H1 (cell line): Measurements from ENCODE around the gene GNG14. TPM values are rescaled to one million over a fixed set of nuclear protein-coding genes. Genes with fewer than 3 reads are reported as not detected.
A peak's percentile ranks its signal among the peaks of the same experiment; 100 is the strongest.

ENCODE experiments used
- CTCF ChIA-PET: fragments of 300-600 bp; sonication (Branson Sonifier 250); formaldehyde crosslinking; loops from one replicate; lab custom pipeline; 2021; ENCODE audit not compliant: partially characterized antibody; lab: Charles Lee
- POLR2A ChIA-PET: fragments of 300-600 bp; sonication (Branson Sonifier 250); formaldehyde crosslinking; loops from one replicate; lab custom pipeline; 2021; ENCODE audit warnings: inconsistent platforms; ENCODE audit not compliant: partially characterized antibody; lab: Charles Lee
- DNase-seq, 2 experiments: peaks; one replicate each; pipeline versions ENCODE4 v3.0.0 to v3.0.0-alpha.2; 2010 to 2022; ENCODE audit warnings: low spot score in 2 of 2, low read depth in 1 of 2, mixed read lengths in 1 of 2
- FAIRE-seq: peaks from 2 replicates; lab custom pipeline; 2011; peaks lifted over from hg19 to GRCh38; lab: Jason Lieb, UNC
- H2AFZ ChIP-seq: 2 replicates; pipeline ENCODE4 v1.8.1; 2012; ENCODE audit warnings: low read length, inconsistent platforms
- H2AK5ac ChIP-seq: 2 replicates; pipeline ENCODE4 v1.6.1; 2013; ENCODE audit warnings: low read depth, low read length
- H2BK120ac ChIP-seq: replicated peaks from 2 replicates; pipeline ENCODE3; 2013; ENCODE audit warnings: low read depth, low read length, inconsistent platforms
- H2BK12ac ChIP-seq: 2 replicates; pipeline ENCODE4 v1.6.1; 2013; ENCODE audit warnings: low read depth, low read length
- H2BK15ac ChIP-seq: 2 replicates; pipeline ENCODE4 v1.6.1; 2013; ENCODE audit warnings: low read length
- H2BK20ac ChIP-seq: 2 replicates; pipeline ENCODE4 v1.6.1; 2013; ENCODE audit warnings: low read length
- H2BK5ac ChIP-seq: 2 replicates; pipeline ENCODE4 v1.6.1; 2013; ENCODE audit warnings: low read depth, low read length
- H3K14ac ChIP-seq: 2 replicates; pipeline ENCODE4 v1.6.1; 2013; ENCODE audit warnings: inconsistent platforms; ENCODE audit not compliant: insufficient read length
- H3K18ac ChIP-seq: 2 replicates; pipeline ENCODE4 v1.6.1; 2013; ENCODE audit warnings: low read length; ENCODE audit errors: extremely low read depth
- H3K23ac ChIP-seq: 2 replicates; pipeline ENCODE4 v1.6.1; 2013; ENCODE audit warnings: inconsistent platforms; ENCODE audit not compliant: insufficient read length
- H3K23me2 ChIP-seq: 2 replicates; pipeline ENCODE4 v1.6.1; 2013; ENCODE audit warnings: low read depth, low read length
- H3K27ac ChIP-seq: 2 replicates; pipeline ENCODE4 v1.6.1; 2011; ENCODE audit warnings: low read depth, low read length, inconsistent platforms
- H3K27me3 ChIP-seq, 4 experiments: replicated peaks in 1 of 4; 1 replicate in 1 of 4; 2 replicates in 3 of 4; pipeline versions ENCODE4 v1.6.1 to v1.8.1; 2011 to 2013; ENCODE audit warnings: low read length in 3 of 4, mild to moderate bottlenecking in 3 of 4, inconsistent platforms in 2 of 4, mixed read lengths in 2 of 4, moderate library complexity in 1 of 4; ENCODE audit not compliant: control insufficient read depth in 3 of 4, insufficient read depth in 3 of 4; ENCODE audit errors: extremely low read depth in 1 of 4
- H3K36me3 ChIP-seq, 4 experiments: 2 replicates each; pipeline versions ENCODE4 v1.6.1 to v1.8.1; 2011 to 2013; ENCODE audit warnings: mild to moderate bottlenecking in 4 of 4, low read length in 3 of 4, moderate library complexity in 2 of 4, control low read depth in 1 of 4, inconsistent platforms in 1 of 4; ENCODE audit not compliant: insufficient read depth in 4 of 4, control insufficient read depth in 2 of 4
- H3K4ac ChIP-seq: replicated peaks from 2 replicates; pipeline ENCODE3; 2013; ENCODE audit warnings: low read length, low read depth, mixed read lengths, inconsistent platforms; ENCODE audit not compliant: insufficient read length
- H3K4me1 ChIP-seq, 4 experiments: replicated peaks in 1 of 4; 1 replicate in 1 of 4; 2 replicates in 3 of 4; pipeline versions ENCODE4 v1.6.1 to v1.8.1; 2011 to 2013; ENCODE audit warnings: low read length in 3 of 4, inconsistent platforms in 2 of 4, mixed read lengths in 1 of 4; ENCODE audit not compliant: insufficient read depth in 4 of 4, control insufficient read depth in 3 of 4
- H3K4me2 ChIP-seq, 2 experiments: 2 replicates each; pipeline versions ENCODE4 v1.6.1 to v1.8.1; 2011 to 2013; ENCODE audit warnings: low read depth in 2 of 2, low read length in 2 of 2, control low read depth in 1 of 2, inconsistent platforms in 1 of 2, mild to moderate bottlenecking in 1 of 2; ENCODE audit not compliant: insufficient read depth in 1 of 2
- H3K4me3 ChIP-seq, 4 experiments: fragments of 200-600, 300-600 bp in 1 of 4; sonication (generic), shearing (Covaris generic), sonication (Bioruptor Twin) in 1 of 4; 2 replicates each; pipeline versions ENCODE4 v1.5.1 to v1.8.1; 2011 to 2016; ENCODE audit warnings: low read length in 4 of 4, low read depth in 3 of 4, control low read depth in 2 of 4, inconsistent platforms in 2 of 4, mild to moderate bottlenecking in 2 of 4, mixed read lengths in 1 of 4, moderate library complexity in 1 of 4; ENCODE audit not compliant: insufficient read depth in 2 of 4; ENCODE audit errors: extremely low read depth in 1 of 4
- H3K56ac ChIP-seq: replicated peaks from 2 replicates; pipeline ENCODE3; 2013; ENCODE audit warnings: low read depth, mild to moderate bottlenecking, mixed read lengths, low read length, inconsistent platforms; ENCODE audit not compliant: insufficient read length
- H3K79me1 ChIP-seq: 2 replicates; pipeline ENCODE4 v1.6.1; 2013; ENCODE audit warnings: low read depth, low read length, control low read depth
- H3K79me2 ChIP-seq, 2 experiments: 2 replicates each; pipeline versions ENCODE4 v1.6.1 to v1.8.1; 2012 to 2013; ENCODE audit warnings: low read length in 2 of 2, mild to moderate bottlenecking in 2 of 2, inconsistent platforms in 1 of 2; ENCODE audit not compliant: insufficient read depth in 2 of 2, control insufficient read depth in 1 of 2
- H3K9ac ChIP-seq, 4 experiments: replicated peaks in 1 of 4; 1 replicate in 1 of 4; 2 replicates in 3 of 4; pipeline versions ENCODE4 v1.6.1 to v1.8.1; 2011 to 2013; ENCODE audit warnings: low read depth in 3 of 4, low read length in 3 of 4, control low read depth in 2 of 4, mild to moderate bottlenecking in 2 of 4, moderate library complexity in 2 of 4, inconsistent platforms in 1 of 4; ENCODE audit errors: extremely low read depth in 1 of 4
- H3K9me3 ChIP-seq, 2 experiments: 2 replicates each; pipeline versions ENCODE4 v1.6.1 to v1.8.1; 2012 to 2013; ENCODE audit warnings: mild to moderate bottlenecking in 2 of 2, moderate library complexity in 2 of 2, control low read depth in 1 of 2, inconsistent platforms in 1 of 2, low read depth in 1 of 2, low read length in 1 of 2, mixed read lengths in 1 of 2; ENCODE audit not compliant: insufficient read depth in 2 of 2
- H4K20me1 ChIP-seq, 2 experiments: replicated peaks in 1 of 2; 2 replicates each; pipeline versions ENCODE3 to v1.8.1; 2011 to 2013; ENCODE audit warnings: inconsistent platforms in 2 of 2, low read length in 2 of 2, mild to moderate bottlenecking in 1 of 2; ENCODE audit not compliant: insufficient read depth in 2 of 2, control insufficient read depth in 1 of 2
- H4K5ac ChIP-seq: 2 replicates; pipeline ENCODE4 v1.6.1; 2013; ENCODE audit warnings: low read length, low read depth, mixed read lengths, inconsistent platforms; ENCODE audit not compliant: insufficient read length
- H4K8ac ChIP-seq: 2 replicates; pipeline ENCODE4 v1.8.0; 2013; ENCODE audit warnings: mild to moderate bottlenecking, moderate library complexity, low read length, inconsistent platforms; ENCODE audit not compliant: insufficient read depth; ENCODE audit errors: extremely low read depth
- H4K91ac ChIP-seq: replicated peaks from 2 replicates; pipeline ENCODE3; 2013; ENCODE audit warnings: low read length, mixed read lengths, inconsistent platforms; ENCODE audit not compliant: insufficient read length
- WGBS, 2 experiments: shearing (Covaris generic) in 1 of 2; methylation state at CpG; one replicate each; pipeline versions ENCODE4 v1.1.6 to v1.1.7; 2013 to 2015; ENCODE audit warnings: low lambda C conversion rate in 2 of 2, mixed read lengths in 2 of 2, inconsistent platforms in 1 of 2, low coverage in 1 of 2, missing lambda C conversion rate in 1 of 2; ENCODE audit not compliant: insufficient replicate concordance in 2 of 2, insufficient coverage in 1 of 2, insufficient read length in 1 of 2; ENCODE audit errors: extremely low coverage in 1 of 2, missing lambda C conversion rate in 1 of 2; 5-methylcytosine and 5-hydroxymethylcytosine counted together
- polyA plus RNA-seq, 7 experiments: library from polyadenylated mRNA; depleted of rRNA in 3 of 7; stranded (reverse) in 5 of 7; unstranded in 2 of 7; fragments of >200 nt in 5 of 7; fragments of 200-250 nt in 2 of 7; gene quantifications; 1 replicate in 5 of 7; 2 replicates in 1 of 7; 4 replicates in 1 of 7; pipeline versions ENCODE4 v1.2.1 to v1.2.3, GENCODE V29; 2011 to 2013; ENCODE audit warnings: missing spikeins in 2 of 7, mixed read lengths in 2 of 7
- total RNA-seq: library from RNA; stranded (reverse); fragmentation: NEBNext Ultra II Directional; extraction: Animal tissue kit (Norgen Biotek cat#: 25700); gene quantifications from 2 replicates; pipeline ENCODE4 v1.2.1, GENCODE V29; 2021

GNG14 gene
- total and polyA plus RNA-seq, 2 of the 8 experiments (the other 6 are each of a cell fraction or from before 2014, with no cell fraction given): not detected

DNA sequence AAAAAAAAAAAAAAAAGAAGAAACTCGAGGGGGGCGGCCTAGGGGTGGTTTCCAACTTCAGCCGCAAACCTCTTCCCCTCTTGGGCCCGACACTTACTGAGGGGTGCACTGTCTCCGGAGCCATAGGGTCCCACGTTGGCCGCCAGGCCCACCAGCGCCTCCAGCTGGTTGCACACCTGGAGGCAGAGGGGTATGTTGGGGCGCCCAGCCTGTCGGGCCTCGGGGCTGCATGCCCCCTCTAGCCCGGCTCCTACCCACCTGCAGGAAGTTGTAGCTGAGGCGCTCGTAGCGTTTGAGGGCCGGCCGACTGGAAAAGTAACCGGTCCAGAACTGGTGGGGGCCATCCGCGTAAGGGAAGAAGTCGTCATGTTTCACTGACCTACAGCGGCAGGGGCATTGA lies 29.8 kb upstream of the GNG14 start:
- no peak for DNase-seq
- no peak overlapping the region for H2BK15ac ChIP-seq
- H3K4me3 ChIP-seq: no peak overlapping the region
- H3K36me3 ChIP-seq: peaks cover 5 to 28% (median 13%) of the 10 kb centered on the region in 4 experiments
- no peak overlapping the region for H3K4ac ChIP-seq
- POLR2A ChIA-PET: interaction anchor here (1.0 to 2.1 kb wide), 6 partner anchors 9 to 65 kb away, joined by 4 to 7 read pairs (median 6); partner anchors contain the start of gene WDR83
- no peak overlapping the region for H2BK5ac ChIP-seq
- FAIRE-seq: no peak
- no peak overlapping the region for H3K18ac ChIP-seq
- no peak overlapping the region for H3K14ac ChIP-seq
- no peak overlapping the region for H3K56ac ChIP-seq
- no peak overlapping the region for H3K9ac ChIP-seq
- H2BK120ac ChIP-seq: no peak overlapping the region
- no peak overlapping the region for H2BK12ac ChIP-seq
- peaks cover 0 to 6% (median 3%) of the 10 kb centered on the region in 4 experiments; a peak in 5 of 7 replicates for H3K4me1 ChIP-seq
- no peak overlapping the region for H2AK5ac ChIP-seq
- no peak overlapping the region for H3K23ac ChIP-seq
- no peaks in the 10 kb centered on the region for H3K27me3 ChIP-seq
- H3K23me2 ChIP-seq: no peaks in the 10 kb centered on the region
- no peak overlapping the region for H3K4me2 ChIP-seq
- no peak overlapping the region for H4K91ac ChIP-seq
- H4K20me1 ChIP-seq: peaks cover 0 to 3% of the 10 kb centered on the region in 2 experiments
- H4K5ac ChIP-seq: no peak overlapping the region
- H2BK20ac ChIP-seq: no peak overlapping the region
- H3K79me1 ChIP-seq: no peaks in the 10 kb centered on the region
- no peaks in the 10 kb centered on the region for H3K9me3 ChIP-seq
- CTCF ChIA-PET: interaction anchor here (0.5 to 3.3 kb wide), 8 partner anchors 9 to 138 kb away, joined by 3 to 13 read pairs (median 6); no protein-coding TSS in a partner anchor
- 91% methylated on average over 19 of the region's 22 CpGs; no CpG with 5 or more reads in 1 of the 2 experiments for WGBS, 2 experiments
- H4K8ac ChIP-seq: peak overlapping the region; percentile 25; the same call in 1 of the 2 replicates
- no peak overlapping the region for H3K27ac ChIP-seq
- H3K79me2 ChIP-seq: no peaks in the 10 kb centered on the region
- H2AFZ ChIP-seq: no peak overlapping the region
